Measurements from ENCODE around the gene SYT14.

DNA sequence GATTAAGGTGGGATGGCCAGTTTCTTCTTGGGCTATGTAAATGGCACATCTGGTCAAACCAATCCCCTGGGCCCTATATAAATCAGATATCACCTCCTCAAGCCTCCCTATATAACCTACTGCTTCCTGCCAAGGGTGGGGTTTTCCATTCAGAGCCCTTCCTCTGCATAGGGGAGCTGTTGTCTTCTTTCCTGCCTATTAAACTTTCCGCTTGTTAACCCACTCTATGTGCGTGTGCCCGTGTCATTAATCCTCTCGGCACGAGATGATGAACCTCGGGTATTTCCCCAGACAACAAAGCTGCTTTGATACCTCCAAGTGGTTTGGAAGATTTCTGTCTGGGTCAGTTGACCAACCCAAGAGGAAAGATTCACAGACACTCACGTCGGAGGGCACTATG lies 275.3 kb downstream of the SYT14 start:
- TF ChIP-seq, protein P1, sequence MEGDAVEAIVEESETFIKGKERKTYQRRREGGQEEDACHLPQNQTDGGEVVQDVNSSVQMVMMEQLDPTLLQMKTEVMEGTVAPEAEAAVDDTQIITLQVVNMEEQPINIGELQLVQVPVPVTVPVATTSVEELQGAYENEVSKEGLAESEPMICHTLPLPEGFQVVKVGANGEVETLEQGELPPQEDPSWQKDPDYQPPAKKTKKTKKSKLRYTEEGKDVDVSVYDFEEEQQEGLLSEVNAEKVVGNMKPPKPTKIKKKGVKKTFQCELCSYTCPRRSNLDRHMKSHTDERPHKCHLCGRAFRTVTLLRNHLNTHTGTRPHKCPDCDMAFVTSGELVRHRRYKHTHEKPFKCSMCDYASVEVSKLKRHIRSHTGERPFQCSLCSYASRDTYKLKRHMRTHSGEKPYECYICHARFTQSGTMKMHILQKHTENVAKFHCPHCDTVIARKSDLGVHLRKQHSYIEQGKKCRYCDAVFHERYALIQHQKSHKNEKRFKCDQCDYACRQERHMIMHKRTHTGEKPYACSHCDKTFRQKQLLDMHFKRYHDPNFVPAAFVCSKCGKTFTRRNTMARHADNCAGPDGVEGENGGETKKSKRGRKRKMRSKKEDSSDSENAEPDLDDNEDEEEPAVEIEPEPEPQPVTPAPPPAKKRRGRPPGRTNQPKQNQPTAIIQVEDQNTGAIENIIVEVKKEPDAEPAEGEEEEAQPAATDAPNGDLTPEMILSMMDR (IDR thresholded peaks at IDR 0.05; ENCODE audit: borderline replicate concordance, extremely low read depth, low read length, poor library complexity, severe bottlenecking) = no peak
- no peak for TF ChIP-seq EZH2 (IDR thresholded peaks at IDR 0.05; ENCODE audit: borderline replicate concordance, low read depth, low read length, severe bottlenecking)
